MM.1S (cell line): ENCODE data around the gene SLITRK2.

ENCODE experiments used
- CTCF ChIP-seq: fragments of 300-600 bp; sonication (generic); IDR thresholded peaks from 2 replicates; pipeline ENCODE4 v1.5.1; 2016; ENCODE audit warnings: antibody characterized with exemption, low read length, mixed read lengths
- EZH2 ChIP-seq: fragments of 300-600 bp; sonication (generic); optimal IDR thresholded peaks from 2 replicates; pipeline ENCODE3; 2017; ENCODE audit warnings: low read depth, mild to moderate bottlenecking, antibody characterized with exemption, low read length, mixed read lengths

GRCh38 chrX:145853181-145853580 lies 35.6 kb downstream of the SLITRK2 start:
- TF ChIP-seq CTCF (no peak), EZH2 (no peak)
